ENCODE data around the gene DENND1B. TPM values are rescaled to one million over a fixed set of nuclear protein-coding genes. Genes with fewer than 3 reads are reported as not detected.

DENND1B gene
- total and polyA plus RNA-seq, 2 donors (not counting 1 experiment from before 2014, with no cell fraction given): 4.3 to 25.4 TPM

GRCh38 chr1:197561041-197561440 lies 214.2 kb downstream of the DENND1B start:
- no peak overlapping the region for H3K27ac Mint-ChIP-seq
- DNase-seq (no peak), ATAC-seq (ENCODE audit: low read depth) (no peak)
- TF ChIP-seq EZH2 (IDR thresholded peaks at IDR 0.05; ENCODE audit: borderline replicate concordance, insufficient read depth, low read depth, low read length, poor library complexity, severe bottlenecking): no peak
- Histone ChIP-seq H3K4me2 (replicated peaks; ENCODE audit: low read depth, low read length, poor library complexity, severe bottlenecking) (no peak overlapping the region), H4K20me1 (ENCODE audit: control insufficient read depth, insufficient read depth, low read length, poor library complexity, severe bottlenecking) (no peaks in the 10 kb centered on the region), H3K4me1 (ENCODE audit: control insufficient read depth in 2 of 2, insufficient read depth in 2 of 2, low read length in 2 of 2) (no peaks in the 10 kb centered on the region), H3K36me3 (replicated peaks in 1 of 2; ENCODE audit: control extremely low read depth in 1 of 2, control insufficient read depth in 1 of 2, extremely low read depth in 1 of 2, insufficient read depth in 2 of 2, low read length in 1 of 2) (peaks cover 0 to 4% of the 10 kb centered on the region in 2 experiments), H3K9me3 (ENCODE audit: control extremely low read depth in 1 of 3, control insufficient read depth in 2 of 3, insufficient read depth in 1 of 3, low read length in 2 of 3) (no peaks in the 10 kb centered on the region), H3K4me3 (ENCODE audit: control extremely low read depth in 1 of 5, extremely low read depth in 1 of 5, insufficient read depth in 1 of 5, low read depth in 2 of 5, low read length in 4 of 5) (no peak overlapping the region), H3K27ac (ENCODE audit: low read length in 2 of 2) (no peak overlapping the region), H3K79me2 (ENCODE audit: control insufficient read depth, insufficient read depth, low read length) (no peaks in the 10 kb centered on the region), H3K27me3 (replicated peaks in 1 of 4; ENCODE audit: control extremely low read depth in 1 of 4, control insufficient read depth in 3 of 4, insufficient read depth in 4 of 4, low read length in 3 of 4) (no peaks in the 10 kb centered on the region), H2AFZ (ENCODE audit: insufficient read depth, low read depth, low read length, poor library complexity, severe bottlenecking) (no peak overlapping the region), H3K9ac (ENCODE audit: low read length) (no peak overlapping the region)
- H3K9me3 Mint-ChIP-seq (ENCODE audit: insufficient read depth): no peaks in the 10 kb centered on the region
- POLR2A ChIA-PET: no interaction called here
- CTCF ChIA-PET: no interaction called here
- intact Hi-C loops (cut with micrococcal nuclease): no loop called here
- no peak overlapping the region for H3K4me3 Mint-ChIP-seq
- H3K27me3 Mint-ChIP-seq: no peaks in the 10 kb centered on the region
- no peaks in the 10 kb centered on the region for H3K4me1 Mint-ChIP-seq
- 100% methylated on average over 1 of the region's 2 CpGs for WGBS (ENCODE audit: insufficient coverage)

- no peak overlapping the region for H3K27ac Mint-ChIP-seq
- no peaks in the 10 kb centered on the region for H3K27me3 Mint-ChIP-seq
- Histone ChIP-seq H3K4me1 (ENCODE audit: control insufficient read depth in 2 of 2, insufficient read depth in 2 of 2, low read length in 2 of 2) (no peaks in the 10 kb centered on the region), H3K36me3 (replicated peaks in 1 of 2; ENCODE audit: control extremely low read depth in 1 of 2, control insufficient read depth in 1 of 2, extremely low read depth in 1 of 2, insufficient read depth in 2 of 2, low read length in 1 of 2) (peaks cover 0 to 4% of the 10 kb centered on the region in 2 experiments), H2AFZ (ENCODE audit: insufficient read depth, low read depth, low read length, poor library complexity, severe bottlenecking) (no peak overlapping the region), H4K20me1 (ENCODE audit: control insufficient read depth, insufficient read depth, low read length, poor library complexity, severe bottlenecking) (no peaks in the 10 kb centered on the region), H3K79me2 (ENCODE audit: control insufficient read depth, insufficient read depth, low read length) (no peaks in the 10 kb centered on the region), H3K27me3 (replicated peaks in 1 of 4; ENCODE audit: control extremely low read depth in 1 of 4, control insufficient read depth in 3 of 4, insufficient read depth in 4 of 4, low read length in 3 of 4) (no peaks in the 10 kb centered on the region), H3K4me2 (replicated peaks; ENCODE audit: low read depth, low read length, poor library complexity, severe bottlenecking) (no peak overlapping the region), H3K4me3 (ENCODE audit: control extremely low read depth in 1 of 5, extremely low read depth in 1 of 5, insufficient read depth in 1 of 5, low read depth in 2 of 5, low read length in 4 of 5) (no peak overlapping the region), H3K27ac (ENCODE audit: low read length in 2 of 2) (no peak overlapping the region), H3K9ac (ENCODE audit: low read length) (no peak overlapping the region), H3K9me3 (ENCODE audit: control extremely low read depth in 1 of 3, control insufficient read depth in 2 of 3, insufficient read depth in 1 of 3, low read length in 2 of 3) (no peaks in the 10 kb centered on the region)
- POLR2A ChIA-PET: no interaction called here
- intact Hi-C loops (cut with micrococcal nuclease): no loop called here
- no peak overlapping the region for H3K4me3 Mint-ChIP-seq
- H3K9me3 Mint-ChIP-seq (ENCODE audit: insufficient read depth): no peaks in the 10 kb centered on the region
- TF ChIP-seq CTCF (IDR thresholded peaks at IDR 0.05) (no peak), EZH2 (IDR thresholded peaks at IDR 0.05; ENCODE audit: borderline replicate concordance, insufficient read depth, low read depth, low read length, poor library complexity, severe bottlenecking) (no peak)
- H3K4me1 Mint-ChIP-seq: no peaks in the 10 kb centered on the region
- CTCF ChIA-PET: interaction anchor here (0.7 kb wide), 1 partner anchor 420 kb away, joined by 3 read pairs; no protein-coding TSS in a partner anchor
- no CpG with 5 or more reads among the region's 1 CpG for WGBS (ENCODE audit: insufficient coverage)
- no peak for ATAC-seq (ENCODE audit: low read depth)
- DNase-seq: no peak
Measured at GRCh38 chr1:197559655-197560054, 215.6 kb downstream of the DENND1B start.
